Mononuclear cell (primary cell): ENCODE results near the gene ADD2. TPM values are rescaled to one million over a fixed set of nuclear protein-coding genes. Genes with fewer than 3 reads are reported as not detected.

ENCODE experiments used
- H3K27me3 ChIP-seq: 2 replicates; pipeline ENCODE4 v1.6.0; 2011; ENCODE audit warnings: low read length, control low read depth; ENCODE audit not compliant: insufficient read depth
- H3K4me1 ChIP-seq: 2 replicates; pipeline ENCODE4 v1.5.1; 2011; ENCODE audit warnings: mild to moderate bottlenecking, low read length, control low read depth; ENCODE audit not compliant: insufficient read depth
- H3K4me3 ChIP-seq: 2 replicates; pipeline ENCODE4 v1.5.1; 2011; ENCODE audit warnings: mild to moderate bottlenecking, low read length, moderate library complexity
- H3K9me3 ChIP-seq: 2 replicates; pipeline ENCODE4 v1.5.1; 2011; ENCODE audit warnings: low read depth, mild to moderate bottlenecking, control low read depth, low read length
- total RNA-seq: library from RNA; depleted of rRNA; stranded (reverse); fragments of >200 nt; gene quantifications from one replicate; pipeline ENCODE4 v1.2.3, GENCODE V29; 2012

The ADD2 gene
- total RNA-seq, 1 donor, result 2.4 TPM

- no peaks in the 10 kb centered on the region for H3K9me3 ChIP-seq
- peaks cover 61% of the 10 kb centered on the region for H3K27me3 ChIP-seq
- H3K4me3 ChIP-seq, result no peak overlapping the region
- H3K4me1 ChIP-seq, result peaks cover 23% of the 10 kb centered on the region
Observed at GRCh38 chr2:70771446-70771845, 3.4 kb upstream of the ADD2 start.

GRCh38 chr2:70769450-70769849 is 1.4 kb upstream of the ADD2 start:
- Histone ChIP-seq H3K9me3 (no peaks in the 10 kb centered on the region), H3K4me1 (peaks cover 18% of the 10 kb centered on the region), H3K27me3 (peaks cover 65% of the 10 kb centered on the region), H3K4me3 (no peak overlapping the region)

GRCh38 chr2:70768590-70769085 is 638 bp upstream of the ADD2 start:
- no peak overlapping the region for H3K4me3 ChIP-seq

GRCh38 chr2:70767079-70767698 is 811 bp downstream of the ADD2 start:
- H3K4me1 ChIP-seq, result peaks cover 18% of the 10 kb centered on the region
- peak overlapping the region; percentile 43 for H3K4me3 ChIP-seq
- peaks cover 55% of the 10 kb centered on the region for H3K27me3 ChIP-seq
- H3K9me3 ChIP-seq, result no peaks in the 10 kb centered on the region

More at GRCh38 chr2:70768590-70769085, 638 bp upstream of the ADD2 start:
- H3K9me3 ChIP-seq, result no peaks in the 10 kb centered on the region
- H3K27me3 ChIP-seq, result peaks cover 60% of the 10 kb centered on the region
- H3K4me1 ChIP-seq, result peaks cover 18% of the 10 kb centered on the region

- Histone ChIP-seq H3K9me3 (no peaks in the 10 kb centered on the region), H3K4me3 (peak overlapping the region; percentile 43), H3K27me3 (peaks cover 55% of the 10 kb centered on the region), H3K4me1 (peaks cover 18% of the 10 kb centered on the region)
Observed at GRCh38 chr2:70766357-70767078, 1.5 kb downstream of the ADD2 start.

- Histone ChIP-seq H3K4me3 (no peak overlapping the region), H3K27me3 (peaks cover 53% of the 10 kb centered on the region), H3K9me3 (no peaks in the 10 kb centered on the region), H3K4me1 (peaks cover 18% of the 10 kb centered on the region)
Observed at GRCh38 chr2:70765507-70765906, 2.5 kb downstream of the ADD2 start.

- Histone ChIP-seq H3K4me3 (no peak overlapping the region), H3K9me3 (no peaks in the 10 kb centered on the region), H3K4me1 (no peaks in the 10 kb centered on the region), H3K27me3 (peaks cover 6% of the 10 kb centered on the region)
Observed at GRCh38 chr2:70759446-70759845, 8.6 kb downstream of the ADD2 start.

- Histone ChIP-seq H3K4me1 (no peaks in the 10 kb centered on the region), H3K27me3 (peaks cover 3% of the 10 kb centered on the region), H3K9me3 (no peaks in the 10 kb centered on the region), H3K4me3 (no peak overlapping the region)
Observed at GRCh38 chr2:70757966-70758365, 10.0 kb downstream of the ADD2 start.

GRCh38 chr2:70757360-70757759 is 10.6 kb downstream of the ADD2 start:
- H3K9me3 ChIP-seq, result no peaks in the 10 kb centered on the region
- no peaks in the 10 kb centered on the region for H3K4me1 ChIP-seq
- H3K27me3 ChIP-seq, result peaks cover 3% of the 10 kb centered on the region
- H3K4me3 ChIP-seq, result no peak overlapping the region

GRCh38 chr2:70756128-70756527 is 11.9 kb downstream of the ADD2 start:
- Histone ChIP-seq H3K4me1 (no peaks in the 10 kb centered on the region), H3K27me3 (peaks cover 3% of the 10 kb centered on the region), H3K9me3 (no peaks in the 10 kb centered on the region), H3K4me3 (no peak overlapping the region)

GRCh38 chr2:70753902-70754301 is 14.1 kb downstream of the ADD2 start:
- H3K4me3 ChIP-seq, result no peak overlapping the region
- no peaks in the 10 kb centered on the region for H3K9me3 ChIP-seq
- H3K4me1 ChIP-seq, result no peaks in the 10 kb centered on the region
- peaks cover 3% of the 10 kb centered on the region for H3K27me3 ChIP-seq

GRCh38 chr2:70753031-70753430 is 15.0 kb downstream of the ADD2 start:
- Histone ChIP-seq H3K27me3 (peaks cover 3% of the 10 kb centered on the region), H3K4me3 (no peak overlapping the region), H3K9me3 (no peaks in the 10 kb centered on the region), H3K4me1 (no peaks in the 10 kb centered on the region)

GRCh38 chr2:70752396-70752795 is 15.6 kb downstream of the ADD2 start:
- no peaks in the 10 kb centered on the region for H3K9me3 ChIP-seq
- peaks cover 3% of the 10 kb centered on the region for H3K27me3 ChIP-seq
- H3K4me3 ChIP-seq, result no peak overlapping the region
- H3K4me1 ChIP-seq, result no peaks in the 10 kb centered on the region

- Histone ChIP-seq H3K9me3 (no peaks in the 10 kb centered on the region), H3K4me3 (no peak overlapping the region), H3K27me3 (peaks cover 3% of the 10 kb centered on the region), H3K4me1 (no peaks in the 10 kb centered on the region)
Observed at GRCh38 chr2:70751881-70752280, 16.1 kb downstream of the ADD2 start.

- Histone ChIP-seq H3K4me3 (no peak overlapping the region), H3K27me3 (peaks cover 2% of the 10 kb centered on the region), H3K4me1 (no peaks in the 10 kb centered on the region), H3K9me3 (no peaks in the 10 kb centered on the region)
Observed at GRCh38 chr2:70750320-70750719, 17.7 kb downstream of the ADD2 start.
